Left ventricle myocardium inferior (tissue), 1 donor: ENCODE measurements around the gene BRI3BP. TPM values are rescaled to one million over a fixed set of nuclear protein-coding genes. Genes with fewer than 3 reads are reported as not detected.

Experiments
- DNase-seq: peaks from one replicate; pipeline ENCODE4 v3.0.0-alpha.2; 2020
- H3K27ac ChIP-seq: fragments of 200-600 bp; replicated peaks from 2 replicates; pipeline ENCODE4 v1.8.0; 2021
- H3K27me3 ChIP-seq: fragments of 200-600 bp; 2 replicates; pipeline ENCODE4 v1.8.0; 2021; ENCODE audit warnings: low read depth
- H3K36me3 ChIP-seq: fragments of 200-600 bp; 2 replicates; pipeline ENCODE4 v1.8.0; 2021
- H3K4me1 ChIP-seq: fragments of 200-600 bp; 2 replicates; pipeline ENCODE4 v1.8.0; 2021
- H3K4me3 ChIP-seq: fragments of 200-600 bp; 2 replicates; pipeline ENCODE4 v1.8.0; 2021; ENCODE audit warnings: mild to moderate bottlenecking, moderate library complexity
- H3K9me3 ChIP-seq: fragments of 200-600 bp; replicated peaks from 2 replicates; pipeline ENCODE4 v1.8.0; 2021
- intact Hi-C: fragments of 100-400 bp; cut with micrococcal nuclease; formaldehyde crosslinking; loops from one replicate; pipeline ENCODE4 v1.11.0; 2022
- total RNA-seq: library from RNA; stranded (reverse); fragmentation: NEBNext Ultra II Directional; extraction: Animal tissue kit (Norgen Biotek cat#: 25700); gene quantifications from one replicate; pipeline ENCODE4 v1.2.1, GENCODE V29; 2021
- TF ChIP-seq, protein P1 (sequence below): fragments of 200-600 bp; IDR thresholded peaks from 2 replicates; pipeline ENCODE4 v1.8.0; 2021; ENCODE audit warnings: antibody characterized with exemption, mild to moderate bottlenecking, borderline replicate concordance
- donor health status: DM: no; HTN: yes; CAD: no; lungs with severe emphysema.

Gene BRI3BP
- total RNA-seq, 1 donor from 2014 or later: 4.3 TPM

DNA sequence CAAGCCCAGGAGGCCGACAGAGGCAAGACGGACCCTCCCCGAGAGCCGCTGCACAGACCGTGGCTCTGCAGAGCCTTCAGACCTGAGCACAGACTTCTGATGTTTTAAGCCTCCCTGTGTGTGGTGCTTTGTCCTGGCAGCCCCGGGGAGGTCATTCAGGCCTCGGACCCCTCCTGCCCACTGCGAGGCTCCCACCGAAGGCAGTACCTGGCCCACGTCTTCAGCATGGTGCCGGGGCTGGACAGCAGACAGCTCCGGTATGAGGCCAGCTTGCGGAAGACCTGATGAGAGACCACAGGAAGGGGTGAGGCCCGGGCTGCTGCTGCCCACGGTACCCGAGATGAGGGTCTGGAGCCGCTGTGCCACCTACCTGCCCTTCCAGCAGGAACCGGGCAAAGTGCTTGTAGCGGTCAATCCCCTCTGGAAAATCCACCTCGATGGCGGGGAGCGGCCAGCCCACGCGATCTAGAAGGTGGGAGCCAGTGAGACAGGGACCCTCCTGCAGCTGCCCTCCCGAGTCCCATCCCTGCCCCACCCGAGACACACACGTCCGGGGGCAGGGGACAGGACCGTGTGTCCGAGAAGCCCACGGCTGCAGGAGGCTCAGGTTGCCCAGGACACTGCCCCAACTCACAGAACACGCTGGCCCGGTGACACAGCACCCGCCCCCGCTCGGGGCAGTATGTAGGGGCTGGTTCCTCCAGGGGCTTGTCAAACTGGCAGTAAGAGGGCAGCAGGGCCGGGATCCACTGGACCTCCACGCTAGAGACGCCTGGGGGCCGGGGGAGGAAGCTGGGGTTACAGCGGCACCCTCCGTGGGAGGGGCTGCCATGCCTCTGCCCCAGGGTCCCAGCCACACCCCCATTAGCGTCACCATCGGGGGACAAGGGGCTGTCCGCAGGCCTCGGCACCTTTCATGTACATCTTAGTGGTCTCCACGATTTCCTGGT lies 43.4 kb upstream of the BRI3BP start:
- TF ChIP-seq, protein P1, sequence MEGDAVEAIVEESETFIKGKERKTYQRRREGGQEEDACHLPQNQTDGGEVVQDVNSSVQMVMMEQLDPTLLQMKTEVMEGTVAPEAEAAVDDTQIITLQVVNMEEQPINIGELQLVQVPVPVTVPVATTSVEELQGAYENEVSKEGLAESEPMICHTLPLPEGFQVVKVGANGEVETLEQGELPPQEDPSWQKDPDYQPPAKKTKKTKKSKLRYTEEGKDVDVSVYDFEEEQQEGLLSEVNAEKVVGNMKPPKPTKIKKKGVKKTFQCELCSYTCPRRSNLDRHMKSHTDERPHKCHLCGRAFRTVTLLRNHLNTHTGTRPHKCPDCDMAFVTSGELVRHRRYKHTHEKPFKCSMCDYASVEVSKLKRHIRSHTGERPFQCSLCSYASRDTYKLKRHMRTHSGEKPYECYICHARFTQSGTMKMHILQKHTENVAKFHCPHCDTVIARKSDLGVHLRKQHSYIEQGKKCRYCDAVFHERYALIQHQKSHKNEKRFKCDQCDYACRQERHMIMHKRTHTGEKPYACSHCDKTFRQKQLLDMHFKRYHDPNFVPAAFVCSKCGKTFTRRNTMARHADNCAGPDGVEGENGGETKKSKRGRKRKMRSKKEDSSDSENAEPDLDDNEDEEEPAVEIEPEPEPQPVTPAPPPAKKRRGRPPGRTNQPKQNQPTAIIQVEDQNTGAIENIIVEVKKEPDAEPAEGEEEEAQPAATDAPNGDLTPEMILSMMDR: no peak
- Histone ChIP-seq H3K36me3 (peaks cover 72% of the 10 kb centered on the region), H3K27me3 (no peaks in the 10 kb centered on the region), H3K27ac (no peak overlapping the region), H3K9me3 (no peaks in the 10 kb centered on the region), H3K4me3 (no peak overlapping the region), H3K4me1 (peaks cover 15% of the 10 kb centered on the region)
- DNase-seq: no peak
- intact Hi-C loops: no loop called here

- intact Hi-C loops: no loop called here
- peaks cover 88% of the 10 kb centered on the region for H3K36me3 ChIP-seq
- TF ChIP-seq, protein P1: no peak
These were observed 41.1 kb upstream of the BRI3BP start for GRCh38 chr12:124952295-124952694.

GRCh38 chr12:124952801-124953200 lies 40.6 kb upstream of the BRI3BP start:
- H3K4me3 ChIP-seq: no peak overlapping the region
- peaks cover 91% of the 10 kb centered on the region for H3K36me3 ChIP-seq
- no peaks in the 10 kb centered on the region for H3K27me3 ChIP-seq
- no peak overlapping the region for H3K27ac ChIP-seq
- TF ChIP-seq, protein P1: no peak
- DNase-seq: no peak
- H3K9me3 ChIP-seq: no peaks in the 10 kb centered on the region
- H3K4me1 ChIP-seq: peaks cover 4% of the 10 kb centered on the region
- intact Hi-C loops: no loop called here

More at GRCh38 chr12:124952295-124952694, 41.1 kb upstream of the BRI3BP start:
- Histone ChIP-seq H3K4me3 (no peak overlapping the region), H3K27ac (no peak overlapping the region), H3K4me1 (peaks cover 9% of the 10 kb centered on the region), H3K9me3 (no peaks in the 10 kb centered on the region), H3K27me3 (no peaks in the 10 kb centered on the region)
- DNase-seq: no peak

GRCh38 chr12:124953689-124954405 lies 39.6 kb upstream of the BRI3BP start:
- TF ChIP-seq, protein P1: no peak
- intact Hi-C loops: no loop called here
- Histone ChIP-seq H3K4me1 (no peaks in the 10 kb centered on the region), H3K27me3 (no peaks in the 10 kb centered on the region), H3K4me3 (no peak overlapping the region), H3K27ac (no peak overlapping the region), H3K36me3 (peaks cover 93% of the 10 kb centered on the region), H3K9me3 (no peaks in the 10 kb centered on the region)
- DNase-seq: no peak

DNA sequence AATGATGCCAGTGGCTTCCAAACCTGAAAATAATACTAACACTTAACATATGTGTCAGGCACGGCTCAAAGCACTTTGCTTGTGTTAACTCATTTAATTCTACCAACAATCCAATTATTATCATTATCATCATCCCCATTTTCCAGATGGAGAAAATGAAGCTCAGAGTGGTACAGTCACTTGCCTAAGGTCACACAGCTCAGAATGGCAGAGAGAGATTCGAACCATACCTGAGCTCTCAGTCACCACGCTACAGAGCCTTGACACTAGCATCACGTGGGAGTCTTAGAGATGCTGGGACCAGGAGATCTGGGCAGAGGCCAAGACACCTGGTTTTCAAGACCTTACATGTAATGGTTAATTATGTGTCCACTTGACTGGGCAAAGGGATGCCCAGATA lies 38.7 kb upstream of the BRI3BP start:
- Histone ChIP-seq H3K36me3 (peaks cover 92% of the 10 kb centered on the region), H3K4me3 (no peak overlapping the region), H3K4me1 (no peaks in the 10 kb centered on the region), H3K27me3 (no peaks in the 10 kb centered on the region), H3K9me3 (no peaks in the 10 kb centered on the region), H3K27ac (no peak overlapping the region)
- intact Hi-C loops: no loop called here
- DNase-seq: no peak
- TF ChIP-seq, protein P1: no peak
